GM21526 (cell line): Measurements from ENCODE around the gene STXBP5.
A peak's percentile ranks its signal among the peaks of the same experiment; 100 is the strongest.

Source experiments
- ATAC-seq: cut with Tn5 transposase; IDR thresholded peaks from one replicate; pipeline ENCODE4 v1.9.1; 2021; ENCODE audit warnings: moderate library complexity; ENCODE audit not compliant: unreplicated experiment, low FRiP score

Gene STXBP5

GRCh38 chr6:147204060-147204785, at the start of gene STXBP5:
TSS of gene STXBP5 (plus strand) at chr6:147204417. CDS start at chr6:147204533, 116 bp downstream.
- ATAC-seq, result peak; percentile 27

GRCh38 chr6:147154454-147154853, 49.8 kb upstream of the STXBP5 start:
- ATAC-seq, result no peak

GRCh38 chr6:147156218-147156617, 48.0 kb upstream of the STXBP5 start:
- ATAC-seq, result no peak

- no peak for ATAC-seq
These were observed 47.3 kb upstream of the STXBP5 start for GRCh38 chr6:147156799-147157382.

- ATAC-seq, result no peak
These were observed 46.3 kb upstream of the STXBP5 start for GRCh38 chr6:147157930-147158329.

GRCh38 chr6:147158881-147159280, 45.3 kb upstream of the STXBP5 start:
- ATAC-seq, result no peak

- no peak for ATAC-seq
These were observed 44.5 kb upstream of the STXBP5 start for GRCh38 chr6:147159536-147160374.

- ATAC-seq, result no peak
These were observed 43.6 kb upstream of the STXBP5 start for GRCh38 chr6:147160593-147160992.

- no peak for ATAC-seq
These were observed 42.8 kb upstream of the STXBP5 start for GRCh38 chr6:147161253-147161973.

GRCh38 chr6:147161974-147162495, 42.2 kb upstream of the STXBP5 start:
- no peak for ATAC-seq

- no peak for ATAC-seq
These were observed 39.5 kb upstream of the STXBP5 start for GRCh38 chr6:147164761-147165160.

- ATAC-seq, result no peak
These were observed 37.8 kb upstream of the STXBP5 start for GRCh38 chr6:147166360-147166944.

- no peak for ATAC-seq
These were observed 37.2 kb upstream of the STXBP5 start for GRCh38 chr6:147166992-147167391.

- no peak for ATAC-seq
These were observed 36.4 kb upstream of the STXBP5 start for GRCh38 chr6:147167576-147168461.

- no peak for ATAC-seq
These were observed 34.7 kb upstream of the STXBP5 start for GRCh38 chr6:147169529-147169928.

GRCh38 chr6:147170269-147170668, 33.9 kb upstream of the STXBP5 start:
- no peak for ATAC-seq

- no peak for ATAC-seq
These were observed 31.1 kb upstream of the STXBP5 start for GRCh38 chr6:147173140-147173539.

GRCh38 chr6:147173675-147174308, 30.4 kb upstream of the STXBP5 start:
- ATAC-seq, result no peak

GRCh38 chr6:147176795-147177194, 27.4 kb upstream of the STXBP5 start:
- ATAC-seq, result no peak
